Gastrocnemius medialis (tissue), 4 donors: ENCODE data around the gene C5orf58.

Experiments
- POLR2A ChIP-seq, 2 donors: fragments of 450-650 bp; IDR thresholded peaks; one replicate each; pipeline ENCODE4 v1.6.1; 2017; ENCODE audit warnings: antibody characterized with exemption in 2 of 2, mild to moderate bottlenecking in 2 of 2, moderate library complexity in 2 of 2
- TF ChIP-seq, protein P1 (sequence below), 5 experiments: fragments of 450-650 bp in 3 of 5; fragments of 200-600 bp in 2 of 5; sonication (generic) in 2 of 5; IDR thresholded peaks in 4 of 5; conservative IDR thresholded peaks in 1 of 5; 1 replicate in 4 of 5; 2 replicates in 1 of 5; pipeline ENCODE4 v1.5.1; 2016 to 2019; ENCODE audit warnings: antibody characterized with exemption in 5 of 5, mild to moderate bottlenecking in 3 of 5, moderate library complexity in 3 of 5

- TF ChIP-seq, protein P1, sequence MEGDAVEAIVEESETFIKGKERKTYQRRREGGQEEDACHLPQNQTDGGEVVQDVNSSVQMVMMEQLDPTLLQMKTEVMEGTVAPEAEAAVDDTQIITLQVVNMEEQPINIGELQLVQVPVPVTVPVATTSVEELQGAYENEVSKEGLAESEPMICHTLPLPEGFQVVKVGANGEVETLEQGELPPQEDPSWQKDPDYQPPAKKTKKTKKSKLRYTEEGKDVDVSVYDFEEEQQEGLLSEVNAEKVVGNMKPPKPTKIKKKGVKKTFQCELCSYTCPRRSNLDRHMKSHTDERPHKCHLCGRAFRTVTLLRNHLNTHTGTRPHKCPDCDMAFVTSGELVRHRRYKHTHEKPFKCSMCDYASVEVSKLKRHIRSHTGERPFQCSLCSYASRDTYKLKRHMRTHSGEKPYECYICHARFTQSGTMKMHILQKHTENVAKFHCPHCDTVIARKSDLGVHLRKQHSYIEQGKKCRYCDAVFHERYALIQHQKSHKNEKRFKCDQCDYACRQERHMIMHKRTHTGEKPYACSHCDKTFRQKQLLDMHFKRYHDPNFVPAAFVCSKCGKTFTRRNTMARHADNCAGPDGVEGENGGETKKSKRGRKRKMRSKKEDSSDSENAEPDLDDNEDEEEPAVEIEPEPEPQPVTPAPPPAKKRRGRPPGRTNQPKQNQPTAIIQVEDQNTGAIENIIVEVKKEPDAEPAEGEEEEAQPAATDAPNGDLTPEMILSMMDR (IDR thresholded peaks at IDR 0.05 in 4 of 5, conservative IDR thresholded peaks at IDR 0.05 in 1 of 5), result no peak
- TF ChIP-seq POLR2A (IDR thresholded peaks at IDR 0.05), result no peak
These were observed 19.3 kb downstream of the C5orf58 start for GRCh38 chr5:170252109-170252508.
